Globus pallidus (tissue), 1 donor: Measurements from ENCODE around the gene C3AR1.
"Not testable (repeated sequence)": the region's sequence is repeated elsewhere in the genome, so short reads cannot be mapped to it uniquely, and the experiment has no call there.

Source experiments
- DNase-seq: peaks from one replicate; pipeline ENCODE4 v3.0.0-alpha.2; 2015; ENCODE audit warnings: low spot score

C3AR1 gene

GRCh38 chr12:8057839-8058238, 8.3 kb downstream of the C3AR1 start:
- no peak for DNase-seq

- DNase-seq = no peak
Observed at GRCh38 chr12:8057306-8057705, 8.9 kb downstream of the C3AR1 start.

GRCh38 chr12:8054816-8055215, 11.3 kb downstream of the C3AR1 start:
- DNase-seq = no peak

- peak; percentile 44 for DNase-seq
Observed at GRCh38 chr12:8052679-8053078, 13.5 kb downstream of the C3AR1 start.

GRCh38 chr12:8050600-8051250, 15.4 kb downstream of the C3AR1 start:
- DNase-seq = no peak

GRCh38 chr12:8048906-8049305, 17.3 kb downstream of the C3AR1 start:
- DNase-seq = no peak

- DNase-seq = no peak
Observed at GRCh38 chr12:8047842-8048241, 18.3 kb downstream of the C3AR1 start.

- peak; percentile 66 for DNase-seq
Observed at GRCh38 chr12:8045952-8046944, 19.9 kb downstream of the C3AR1 start.

- no peak for DNase-seq
Observed at GRCh38 chr12:8040791-8041190, 25.4 kb downstream of the C3AR1 start.

GRCh38 chr12:8038659-8039114, 27.5 kb downstream of the C3AR1 start:
- DNase-seq = no peak

GRCh38 chr12:8037947-8038346, 28.2 kb downstream of the C3AR1 start:
- no peak for DNase-seq

- peak; percentile 34 for DNase-seq
Observed at GRCh38 chr12:8037046-8037663, 29.0 kb downstream of the C3AR1 start.

- no peak for DNase-seq
Observed at GRCh38 chr12:8036346-8036745, 29.8 kb downstream of the C3AR1 start.

GRCh38 chr12:8035440-8036010, 30.6 kb downstream of the C3AR1 start:
- no peak for DNase-seq

GRCh38 chr12:8034802-8035201, 31.4 kb downstream of the C3AR1 start:
- DNase-seq = no peak

GRCh38 chr12:8033153-8034044, 32.8 kb downstream of the C3AR1 start:
- peak; percentile 38 for DNase-seq

GRCh38 chr12:8032242-8033152, 33.7 kb downstream of the C3AR1 start, which contains the start of gene FOXJ2:
Gene FOXJ2 (plus strand): TSS chr12:8032716. CDS start chr12:8039833, 7,117 bp downstream.
- DNase-seq = peak; percentile 73

GRCh38 chr12:8031872-8032241, 34.3 kb downstream of the C3AR1 start:
- no peak for DNase-seq

GRCh38 chr12:8031017-8031416, 35.1 kb downstream of the C3AR1 start:
- not testable (repeated sequence) for DNase-seq

GRCh38 chr12:8030189-8030588, 36.0 kb downstream of the C3AR1 start:
- no peak for DNase-seq
